ENCODE measurements around the gene LGMN. TPM values are rescaled to one million over a fixed set of nuclear protein-coding genes. Genes with fewer than 3 reads are reported as not detected.

Gene LGMN
- total RNA-seq, 4 donors from 2014 or later, result 61.8 to 77.3 (median 72.6) TPM

- TF ChIP-seq POLR2A (IDR thresholded peaks at IDR 0.05), result no peak
- TF ChIP-seq EP300 (IDR thresholded peaks at IDR 0.05), result no peak
- TF ChIP-seq CTCF (IDR thresholded peaks at IDR 0.05), result no peak
- no peaks in the 10 kb centered on the region for H3K9me3 ChIP-seq
- H3K4me1 ChIP-seq, result no peaks in the 10 kb centered on the region
- H3K27ac ChIP-seq, result no peak overlapping the region
- H3K27me3 ChIP-seq, result no peaks in the 10 kb centered on the region
- H3K4me3 ChIP-seq, result no peak overlapping the region
- DNase-seq (ENCODE audit: low spot score in 2 of 2), result no peak
- 88 to 92% methylated on average over 12 of the region's 12 CpGs for WGBS, 2 donors
- H3K36me3 ChIP-seq, result no peaks in the 10 kb centered on the region
Measured at GRCh38 chr14:92759679-92760523, 11.5 kb upstream of the LGMN start.

DNA sequence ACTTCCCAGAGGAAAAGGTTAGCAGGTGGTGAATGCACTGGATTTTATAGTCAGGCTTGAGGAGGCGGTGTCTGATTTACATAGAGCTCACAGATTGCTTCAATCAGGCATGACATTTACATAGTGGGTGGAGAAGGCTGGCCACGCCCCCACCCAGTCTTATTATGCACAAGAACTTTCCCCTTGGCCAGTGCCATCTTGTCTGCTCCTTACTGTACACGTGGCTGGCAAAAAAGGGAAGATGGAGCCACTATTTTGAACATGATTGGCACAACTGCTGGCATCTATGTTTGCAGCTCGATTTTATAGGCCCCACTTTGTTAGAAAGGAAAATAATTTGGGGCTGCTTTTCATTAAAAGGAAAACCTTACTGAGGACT is 10.9 kb upstream of the LGMN start:
- no peaks in the 10 kb centered on the region for H3K9me3 ChIP-seq
- H3K36me3 ChIP-seq, result no peaks in the 10 kb centered on the region
- H3K27ac ChIP-seq, result no peak overlapping the region
- no peaks in the 10 kb centered on the region for H3K4me1 ChIP-seq
- H3K27me3 ChIP-seq, result no peaks in the 10 kb centered on the region
- no peak for DNase-seq (ENCODE audit: low spot score in 2 of 2)
- TF ChIP-seq EP300 (IDR thresholded peaks at IDR 0.05) (no peak), POLR2A (IDR thresholded peaks at IDR 0.05) (no peak), CTCF (IDR thresholded peaks at IDR 0.05) (no peak)
- H3K4me3 ChIP-seq, result no peak overlapping the region
- 63 to 72% methylated on average over 4 of the region's 4 CpGs for WGBS, 2 donors

DNA sequence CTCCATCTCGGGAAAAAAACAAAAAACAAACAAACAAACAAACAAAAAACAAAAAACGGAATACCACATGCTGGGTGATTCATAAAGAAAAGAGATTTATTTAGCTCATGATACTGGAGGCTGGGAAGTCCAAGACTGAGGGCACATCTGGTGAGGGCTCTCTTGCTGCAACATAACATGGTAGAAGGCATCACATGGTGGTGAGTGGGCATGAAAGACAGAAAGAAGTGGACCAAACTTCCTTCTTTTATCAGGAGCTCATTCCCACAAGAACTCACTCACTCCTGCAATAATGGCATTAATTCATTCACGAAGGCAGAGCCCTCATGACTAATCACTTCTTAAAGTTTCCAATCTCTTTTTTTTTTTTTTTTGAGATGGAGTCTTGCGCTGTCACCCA is 8.0 kb upstream of the LGMN start:
- no peaks in the 10 kb centered on the region for H3K36me3 ChIP-seq
- H3K27me3 ChIP-seq, result no peaks in the 10 kb centered on the region
- no peaks in the 10 kb centered on the region for H3K4me1 ChIP-seq
- H3K9me3 ChIP-seq, result no peaks in the 10 kb centered on the region
- DNase-seq (ENCODE audit: low spot score in 2 of 2), result no peak
- H3K27ac ChIP-seq, result no peak overlapping the region
- no peak for TF ChIP-seq CTCF (IDR thresholded peaks at IDR 0.05)
- TF ChIP-seq EP300 (IDR thresholded peaks at IDR 0.05), result no peak
- TF ChIP-seq POLR2A (IDR thresholded peaks at IDR 0.05), result no peak
- WGBS, 2 donors, result 78 to 91% methylated on average over 4 of the region's 4 CpGs
- H3K4me3 ChIP-seq, result no peak overlapping the region

DNA sequence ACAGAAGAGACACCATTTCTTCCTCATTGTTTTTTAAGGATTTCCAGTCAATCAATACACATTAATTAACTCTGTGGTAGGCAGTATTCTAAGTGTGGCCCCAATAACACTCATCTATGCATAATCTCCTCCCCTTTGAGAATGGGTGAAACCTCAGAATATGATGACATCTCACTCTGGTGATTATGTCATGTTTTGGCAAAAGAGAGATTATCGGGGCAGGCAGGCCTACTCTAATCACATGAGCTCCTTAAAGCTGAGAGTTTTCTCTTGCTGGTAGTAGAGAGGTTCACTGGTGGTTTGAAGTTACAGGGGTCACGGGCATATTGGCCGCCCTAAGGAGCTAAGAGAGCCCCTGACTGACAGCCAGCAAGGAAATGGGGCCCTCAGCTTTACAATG is 7.1 kb upstream of the LGMN start:
- no peaks in the 10 kb centered on the region for H3K4me1 ChIP-seq
- H3K9me3 ChIP-seq, result no peaks in the 10 kb centered on the region
- no peak overlapping the region for H3K4me3 ChIP-seq
- TF ChIP-seq POLR2A (IDR thresholded peaks at IDR 0.05), result no peak
- no peak for TF ChIP-seq CTCF (IDR thresholded peaks at IDR 0.05)
- no peak for TF ChIP-seq EP300 (IDR thresholded peaks at IDR 0.05)
- H3K36me3 ChIP-seq, result no peaks in the 10 kb centered on the region
- no peak for DNase-seq (ENCODE audit: low spot score in 2 of 2)
- 65 to 80% methylated on average over 3 of the region's 3 CpGs for whole genome bisulfite sequencing, 2 donors
- no peak overlapping the region for H3K27ac ChIP-seq
- no peaks in the 10 kb centered on the region for H3K27me3 ChIP-seq

DNA sequence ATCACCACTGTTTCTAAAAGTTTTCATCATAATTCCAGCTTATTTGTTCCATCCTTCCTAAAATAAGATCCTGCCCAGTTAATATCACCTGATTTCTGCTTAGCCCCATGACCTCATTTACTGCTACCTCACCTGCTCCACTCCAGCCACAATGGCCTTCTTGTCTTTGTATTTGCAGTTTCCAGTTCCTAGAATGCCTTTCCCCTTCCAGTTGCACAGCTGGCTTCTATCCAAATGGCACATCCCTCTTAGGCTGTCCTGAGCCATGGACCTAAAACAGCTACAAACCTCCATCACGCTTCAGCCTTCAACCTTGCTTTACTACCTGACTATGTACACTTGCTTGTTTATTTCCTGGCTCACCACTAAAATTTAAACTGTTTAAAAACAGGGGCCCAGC is 6.5 kb upstream of the LGMN start:
- no peaks in the 10 kb centered on the region for H3K9me3 ChIP-seq
- H3K27ac ChIP-seq, result no peak overlapping the region
- no peak for TF ChIP-seq EP300 (IDR thresholded peaks at IDR 0.05)
- no peak for TF ChIP-seq POLR2A (IDR thresholded peaks at IDR 0.05)
- no peak for TF ChIP-seq CTCF (IDR thresholded peaks at IDR 0.05)
- H3K4me1 ChIP-seq, result no peaks in the 10 kb centered on the region
- H3K4me3 ChIP-seq, result no peak overlapping the region
- H3K27me3 ChIP-seq, result no peaks in the 10 kb centered on the region
- H3K36me3 ChIP-seq, result no peaks in the 10 kb centered on the region
- 80 to 82% methylated on average over 1 of the region's 1 CpG for WGBS, 2 donors
- no peak for DNase-seq (ENCODE audit: low spot score in 2 of 2)

All from tibial nerve (tissue), 4 donors.